Thymus (tissue), 11 donors: ENCODE measurements around the gene SLC26A11. TPM values are rescaled to one million over a fixed set of nuclear protein-coding genes. Genes with fewer than 3 reads are reported as not detected.

Experiments
- DNase-seq, 9 donors: peaks; one replicate each; pipeline ENCODE4 v3.0.0-alpha.2; 2013; ENCODE audit warnings: low spot score in 9 of 9, low read depth in 6 of 9, missing footprints in 1 of 9
- H3K27ac ChIP-seq, 2 donors: one replicate each; pipeline ENCODE4 v1.5.1; 2013; ENCODE audit warnings: control low read depth in 1 of 2, low read depth in 1 of 2, low read length in 1 of 2, mild to moderate bottlenecking in 1 of 2, moderate library complexity in 1 of 2
- H3K27me3 ChIP-seq, 2 donors: one replicate each; pipeline ENCODE4 v1.5.1; 2013; ENCODE audit warnings: low read length in 1 of 2; ENCODE audit not compliant: control insufficient read depth in 2 of 2, insufficient read depth in 1 of 2
- H3K36me3 ChIP-seq, 2 donors: one replicate each; pipeline ENCODE4 v1.5.1; 2013; ENCODE audit warnings: low read length in 1 of 2, mild to moderate bottlenecking in 1 of 2, moderate library complexity in 1 of 2; ENCODE audit not compliant: control insufficient read depth in 2 of 2, insufficient read depth in 2 of 2
- H3K4me1 ChIP-seq, 2 donors: one replicate each; pipeline ENCODE4 v1.5.1; 2013; ENCODE audit warnings: low read length in 2 of 2; ENCODE audit not compliant: control insufficient read depth in 2 of 2, insufficient read depth in 2 of 2
- H3K4me3 ChIP-seq, 2 donors: one replicate each; pipeline ENCODE4 v1.5.1; 2013; ENCODE audit warnings: low read length in 2 of 2, control low read depth in 1 of 2, mild to moderate bottlenecking in 1 of 2
- H3K9me3 ChIP-seq, 2 donors: one replicate each; pipeline ENCODE4 v1.5.1; 2013; ENCODE audit warnings: low read length in 1 of 2, mild to moderate bottlenecking in 1 of 2; ENCODE audit not compliant: control insufficient read depth in 2 of 2, insufficient read depth in 1 of 2
- WGBS: extraction: QIAGEN DNeasy Blood & Tissue Kit; methylation state at CpG from one replicate; pipeline ENCODE4 v1.1.7; 2013; 5-methylcytosine and 5-hydroxymethylcytosine counted together
- polyA plus RNA-seq: library from polyadenylated mRNA; stranded (reverse); fragments of 200-250 nt; gene quantifications from one replicate; pipeline ENCODE4 v1.2.3, GENCODE V29; 2013
- total RNA-seq: library from RNA; stranded (reverse); fragments of 120-200 nt; gene quantifications from one replicate; pipeline ENCODE4 v1.2.4, GENCODE V29; 2013
- donor health status: healthy.

The SLC26A11 gene
- total and polyA plus RNA-seq, 2 donors = 2.3 to 17.4 TPM

GRCh38 chr17:80182118-80182844 is 37.9 kb upstream of the SLC26A11 start:
- Histone ChIP-seq H3K36me3 (no peaks in the 10 kb centered on the region), H3K27ac (no peak overlapping the region), H3K27me3 (peaks cover 0 to 14% of the 10 kb centered on the region in 2 donors), H3K9me3 (no peaks in the 10 kb centered on the region), H3K4me1 (peaks cover 0 to 3% of the 10 kb centered on the region in 2 donors), H3K4me3 (no peak overlapping the region)
- DNase-seq = no peak
- 96% methylated on average over 30 of the region's 30 CpGs for WGBS

- Histone ChIP-seq H3K4me3 (no peak overlapping the region), H3K9me3 (no peaks in the 10 kb centered on the region), H3K27me3 (peaks cover 0 to 14% of the 10 kb centered on the region in 2 donors), H3K4me1 (peaks cover 0 to 3% of the 10 kb centered on the region in 2 donors), H3K36me3 (no peaks in the 10 kb centered on the region), H3K27ac (no peak overlapping the region)
- no peak for DNase-seq
- 97% methylated on average over 12 of the region's 12 CpGs for WGBS
Measured at GRCh38 chr17:80182845-80183223, 37.4 kb upstream of the SLC26A11 start.

- no peak for DNase-seq
- Histone ChIP-seq H3K27ac (no peak overlapping the region), H3K4me1 (peaks cover 0 to 3% of the 10 kb centered on the region in 2 donors), H3K4me3 (no peak overlapping the region), H3K27me3 (peaks cover 0 to 11% of the 10 kb centered on the region in 2 donors), H3K36me3 (no peaks in the 10 kb centered on the region), H3K9me3 (no peaks in the 10 kb centered on the region)
- WGBS = 88% methylated on average over 26 of the region's 26 CpGs
Measured at GRCh38 chr17:80183581-80184422, 36.4 kb upstream of the SLC26A11 start.

- DNase-seq = no peak
- Histone ChIP-seq H3K4me3 (no peak overlapping the region), H3K4me1 (peaks cover 0 to 3% of the 10 kb centered on the region in 2 donors), H3K27ac (no peak overlapping the region), H3K36me3 (no peaks in the 10 kb centered on the region), H3K9me3 (no peaks in the 10 kb centered on the region), H3K27me3 (peaks cover 0 to 11% of the 10 kb centered on the region in 2 donors)
- WGBS = 95% methylated on average over 10 of the region's 10 CpGs
Measured at GRCh38 chr17:80184423-80184714, 35.9 kb upstream of the SLC26A11 start.

- no peak for DNase-seq
- Histone ChIP-seq H3K9me3 (no peaks in the 10 kb centered on the region), H3K27me3 (peaks cover 0 to 7% of the 10 kb centered on the region in 2 donors), H3K27ac (no peak overlapping the region), H3K4me3 (no peak overlapping the region), H3K36me3 (no peaks in the 10 kb centered on the region), H3K4me1 (peaks cover 0 to 3% of the 10 kb centered on the region in 2 donors)
- WGBS = 97% methylated on average over 9 of the region's 9 CpGs
Measured at GRCh38 chr17:80185968-80186367, 34.3 kb upstream of the SLC26A11 start.

- no peak overlapping the region for H3K4me3 ChIP-seq
- DNase-seq = no peak
- no peaks in the 10 kb centered on the region for H3K9me3 ChIP-seq
- peaks cover 0 to 10% of the 10 kb centered on the region in 2 donors for H3K4me1 ChIP-seq
- 95% methylated on average over 16 of the region's 16 CpGs for WGBS
- peak overlapping the region in 1 of 2 donors; percentile 6 for H3K27ac ChIP-seq
- peaks cover 0 to 13% of the 10 kb centered on the region in 2 donors for H3K27me3 ChIP-seq
- H3K36me3 ChIP-seq = no peaks in the 10 kb centered on the region
Measured at GRCh38 chr17:80187090-80187489, 33.1 kb upstream of the SLC26A11 start.

GRCh38 chr17:80187515-80187941 is 32.7 kb upstream of the SLC26A11 start:
- peak overlapping the region in 1 of 2 donors; percentile 6 for H3K27ac ChIP-seq
- H3K4me3 ChIP-seq = no peak overlapping the region
- DNase-seq = no peak
- H3K36me3 ChIP-seq = no peaks in the 10 kb centered on the region
- 84% methylated on average over 18 of the region's 18 CpGs for WGBS
- peaks cover 0 to 13% of the 10 kb centered on the region in 2 donors for H3K4me1 ChIP-seq
- no peaks in the 10 kb centered on the region for H3K9me3 ChIP-seq
- H3K27me3 ChIP-seq = peaks cover 0 to 17% of the 10 kb centered on the region in 2 donors

GRCh38 chr17:80189611-80190010 is 30.6 kb upstream of the SLC26A11 start:
- H3K4me1 ChIP-seq = peaks cover 0 to 11% of the 10 kb centered on the region in 2 donors
- WGBS = 96% methylated on average over 23 of the region's 23 CpGs

GRCh38 chr17:80190716-80191115 is 29.5 kb upstream of the SLC26A11 start:
- Histone ChIP-seq H3K36me3 (no peaks in the 10 kb centered on the region), H3K4me1 (peaks cover 0 to 11% of the 10 kb centered on the region in 2 donors), H3K27me3 (peaks cover 0 to 19% of the 10 kb centered on the region in 2 donors), H3K9me3 (peaks cover 0 to 4% of the 10 kb centered on the region in 2 donors), H3K27ac (no peak overlapping the region), H3K4me3 (no peak overlapping the region)
- DNase-seq = no peak
- WGBS = 96% methylated on average over 10 of the region's 10 CpGs

More at GRCh38 chr17:80189611-80190010, 30.6 kb upstream of the SLC26A11 start:
- H3K27ac ChIP-seq = no peak overlapping the region
- no peaks in the 10 kb centered on the region for H3K36me3 ChIP-seq
- no peak for DNase-seq
- peaks cover 0 to 17% of the 10 kb centered on the region in 2 donors for H3K27me3 ChIP-seq
- H3K9me3 ChIP-seq = no peaks in the 10 kb centered on the region
- H3K4me3 ChIP-seq = no peak overlapping the region
